ENCODE data around the gene PIGV.
"Not testable (repeated sequence)": the region's sequence is repeated elsewhere in the genome, so short reads cannot be mapped to it uniquely, and the experiment has no call there.

Gene PIGV

DNA sequence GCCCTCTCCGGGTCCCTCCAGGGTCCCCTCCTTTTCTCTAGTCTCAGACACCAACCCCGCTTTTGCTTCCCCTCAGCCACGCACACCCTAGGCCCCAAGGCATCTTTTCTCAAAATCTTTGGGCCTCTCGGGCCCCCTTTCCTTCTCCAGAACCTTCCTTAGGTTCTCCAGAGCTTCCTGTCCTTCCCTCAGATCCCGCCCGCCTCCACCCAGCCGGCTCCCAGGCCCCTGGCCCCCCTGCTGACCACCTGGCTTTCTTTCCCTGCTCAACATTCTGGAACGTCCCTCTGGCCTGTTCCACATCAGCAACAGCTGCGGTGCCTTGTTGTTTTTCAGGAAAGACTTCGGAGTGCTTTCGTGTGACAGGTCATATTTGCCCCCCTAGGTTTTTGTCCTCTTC is 39.9 kb downstream of the PIGV start:
- peaks cover 23% of the 10 kb centered on the region for H3K4me1 ChIP-seq (ENCODE audit: control insufficient read depth, insufficient read depth, low read length)

DNA sequence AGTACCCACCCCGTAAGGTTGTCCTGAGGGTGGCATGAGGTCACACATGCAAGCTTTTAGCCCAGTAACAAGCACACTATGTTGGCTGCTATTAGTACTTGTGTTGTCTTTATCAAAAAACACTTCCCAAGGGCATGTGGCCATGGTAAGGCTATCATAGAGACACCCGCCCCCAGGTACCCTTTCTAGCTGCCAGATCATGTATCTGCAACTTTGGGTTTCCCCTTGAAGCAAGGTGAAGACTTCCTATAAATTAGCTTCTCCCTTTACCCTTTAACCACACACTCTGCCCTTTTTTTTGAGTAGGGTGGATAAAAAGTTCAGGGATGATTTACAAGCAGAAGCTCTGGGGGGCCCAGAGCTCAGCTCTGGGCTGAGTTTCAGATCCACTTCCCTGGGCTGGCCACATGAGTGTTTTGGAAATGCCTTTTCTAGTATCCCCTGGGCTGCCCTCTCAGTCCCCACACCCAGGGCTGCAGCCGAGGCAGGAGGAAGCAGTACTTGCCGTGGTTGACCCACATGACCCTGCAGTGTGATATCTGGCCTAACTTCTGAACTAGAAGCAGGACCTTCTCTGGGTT is 40.8 kb downstream of the PIGV start:
- Histone ChIP-seq H3K4me3 (ENCODE audit: low read length) (no peak overlapping the region), H3K36me3 (ENCODE audit: insufficient read depth, low read length) (peaks cover 18% of the 10 kb centered on the region), H3K4me1 (ENCODE audit: control insufficient read depth, insufficient read depth, low read length) (peaks cover 23% of the 10 kb centered on the region), H3K4me2 (ENCODE audit: low read length) (peak overlapping the region; percentile 5), H3K9ac (ENCODE audit: low read depth, low read length) (no peak overlapping the region), H3K27me3 (ENCODE audit: control insufficient read depth, insufficient read depth, low read length) (no peaks in the 10 kb centered on the region), H3K9me3 (replicated peaks; ENCODE audit: low read length) (no peaks in the 10 kb centered on the region)

More for the DNA sequence above, 39.9 kb downstream of the PIGV start:
- Histone ChIP-seq H3K9me3 (replicated peaks; ENCODE audit: low read length) (no peaks in the 10 kb centered on the region), H3K4me3 (ENCODE audit: low read length) (peak overlapping the region; percentile 73), H3K4me2 (ENCODE audit: low read length) (peak overlapping the region; percentile 83), H3K36me3 (ENCODE audit: insufficient read depth, low read length) (peaks cover 10% of the 10 kb centered on the region), H3K9ac (ENCODE audit: low read depth, low read length) (peak overlapping the region; percentile 72), H3K27me3 (ENCODE audit: control insufficient read depth, insufficient read depth, low read length) (no peaks in the 10 kb centered on the region)

DNA sequence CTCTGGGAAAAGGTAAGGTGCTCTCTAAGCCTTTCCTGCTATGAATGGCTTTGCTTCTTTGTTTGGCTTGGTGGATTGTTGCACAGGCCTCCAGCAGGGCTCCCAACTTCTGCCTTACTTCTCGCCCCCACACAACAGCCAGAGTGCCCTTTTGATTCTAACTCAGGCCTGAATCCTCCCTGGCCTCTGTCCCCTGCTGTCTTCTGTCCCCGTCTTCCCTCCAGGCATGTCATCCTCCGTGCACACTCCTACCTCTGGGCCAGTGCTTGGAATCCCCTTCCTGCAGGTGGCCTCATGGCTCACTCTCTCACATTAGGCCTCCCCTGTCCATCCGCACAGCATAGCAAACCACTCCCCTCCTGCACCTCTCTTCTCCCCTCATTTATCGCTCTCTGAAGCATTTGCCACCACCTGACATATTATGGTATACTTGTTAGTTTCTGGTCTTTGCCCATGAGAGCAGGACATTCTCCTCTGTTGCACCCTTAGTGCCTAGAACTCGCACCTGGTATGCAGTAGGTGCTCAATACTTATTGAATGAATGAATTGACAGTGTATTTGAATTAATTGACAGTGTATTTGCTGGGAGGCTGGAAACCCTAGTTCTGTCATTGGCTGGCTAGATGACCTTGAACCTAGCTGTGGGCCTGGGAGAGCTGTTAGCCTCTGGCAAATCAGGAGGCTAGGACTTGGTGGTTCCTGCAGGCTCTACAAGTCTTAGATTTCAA is 41.6 kb downstream of the PIGV start:
- H3K9me3 ChIP-seq (replicated peaks; ENCODE audit: low read length), result no peaks in the 10 kb centered on the region

DNA sequence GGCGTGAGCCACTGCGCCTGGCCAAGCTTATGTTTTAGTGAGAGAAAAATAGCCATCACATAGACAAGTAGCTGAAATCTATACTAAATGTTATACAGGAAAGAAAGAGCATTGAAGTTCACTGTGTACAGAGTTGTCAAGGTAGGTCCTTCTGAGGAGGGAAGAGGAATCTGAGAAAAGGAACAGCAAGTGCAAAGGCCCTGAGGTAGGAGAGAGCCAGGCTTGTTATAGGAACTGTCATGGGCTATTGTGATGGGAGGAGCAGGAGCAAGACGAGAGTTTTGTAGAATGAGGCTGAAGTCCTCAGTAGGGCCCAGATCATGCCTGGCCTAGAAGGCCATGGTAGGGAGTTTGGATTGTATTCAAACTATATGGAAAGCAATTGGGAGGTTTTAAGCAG is 43.3 kb downstream of the PIGV start:
- Histone ChIP-seq H3K27me3 (ENCODE audit: control insufficient read depth, insufficient read depth, low read length) (no peaks in the 10 kb centered on the region), H3K9ac (ENCODE audit: low read depth, low read length) (no peak overlapping the region), H3K4me2 (ENCODE audit: low read length) (no peak overlapping the region), H3K9me3 (replicated peaks; ENCODE audit: low read length) (no peaks in the 10 kb centered on the region), H3K4me3 (ENCODE audit: low read length) (no peak overlapping the region), H3K36me3 (ENCODE audit: insufficient read depth, low read length) (peaks cover 34% of the 10 kb centered on the region), H3K4me1 (ENCODE audit: control insufficient read depth, insufficient read depth, low read length) (peaks cover 21% of the 10 kb centered on the region)

More for the DNA sequence above, 41.6 kb downstream of the PIGV start:
- no peaks in the 10 kb centered on the region for H3K27me3 ChIP-seq (ENCODE audit: control insufficient read depth, insufficient read depth, low read length)
- peak overlapping the region; percentile 5 for H3K4me2 ChIP-seq (ENCODE audit: low read length)
- no peak overlapping the region for H3K9ac ChIP-seq (ENCODE audit: low read depth, low read length)
- no peak overlapping the region for H3K4me3 ChIP-seq (ENCODE audit: low read length)
- H3K4me1 ChIP-seq (ENCODE audit: control insufficient read depth, insufficient read depth, low read length), result peaks cover 23% of the 10 kb centered on the region
- H3K36me3 ChIP-seq (ENCODE audit: insufficient read depth, low read length), result peaks cover 24% of the 10 kb centered on the region

DNA sequence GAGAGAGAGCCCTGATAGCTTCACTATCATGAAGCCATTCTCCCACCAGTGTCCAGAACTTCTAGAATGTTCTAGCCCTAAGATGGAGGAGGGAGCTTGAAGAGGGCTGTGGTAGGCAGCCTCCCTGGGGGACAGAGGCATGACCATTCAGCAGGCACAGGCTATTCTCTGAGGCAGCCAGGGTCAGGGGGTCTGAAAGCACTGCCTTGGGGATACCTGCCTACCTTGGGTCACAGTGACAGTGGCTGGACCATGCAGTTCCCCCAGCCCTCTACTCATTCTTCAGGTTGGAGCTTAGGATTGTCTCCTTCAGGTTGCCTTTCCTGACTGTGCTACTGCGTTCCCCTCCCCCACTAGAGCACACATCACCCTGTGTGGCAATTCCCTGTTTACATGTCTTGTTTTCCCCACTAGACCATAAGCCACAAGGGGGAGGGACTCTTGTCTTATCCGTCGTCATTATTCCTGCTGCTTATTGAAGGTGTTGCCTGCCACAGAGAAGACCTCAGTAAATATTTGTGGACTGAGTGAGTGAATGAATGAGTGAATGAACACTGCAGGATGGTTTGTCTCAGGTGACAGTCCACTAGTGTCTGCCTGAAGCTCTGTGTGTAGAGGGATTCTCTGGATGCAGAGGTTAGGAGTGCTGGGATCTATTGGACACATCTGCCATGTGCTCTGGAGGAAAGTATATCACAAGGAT is 43.9 kb downstream of the PIGV start:
- Histone ChIP-seq H3K4me3 (ENCODE audit: low read length) (no peak overlapping the region), H3K9ac (ENCODE audit: low read depth, low read length) (no peak overlapping the region), H3K36me3 (ENCODE audit: insufficient read depth, low read length) (peaks cover 36% of the 10 kb centered on the region), H3K27me3 (ENCODE audit: control insufficient read depth, insufficient read depth, low read length) (no peaks in the 10 kb centered on the region), H3K4me2 (ENCODE audit: low read length) (no peak overlapping the region), H3K9me3 (replicated peaks; ENCODE audit: low read length) (no peaks in the 10 kb centered on the region), H3K4me1 (ENCODE audit: control insufficient read depth, insufficient read depth, low read length) (peaks cover 17% of the 10 kb centered on the region)

DNA sequence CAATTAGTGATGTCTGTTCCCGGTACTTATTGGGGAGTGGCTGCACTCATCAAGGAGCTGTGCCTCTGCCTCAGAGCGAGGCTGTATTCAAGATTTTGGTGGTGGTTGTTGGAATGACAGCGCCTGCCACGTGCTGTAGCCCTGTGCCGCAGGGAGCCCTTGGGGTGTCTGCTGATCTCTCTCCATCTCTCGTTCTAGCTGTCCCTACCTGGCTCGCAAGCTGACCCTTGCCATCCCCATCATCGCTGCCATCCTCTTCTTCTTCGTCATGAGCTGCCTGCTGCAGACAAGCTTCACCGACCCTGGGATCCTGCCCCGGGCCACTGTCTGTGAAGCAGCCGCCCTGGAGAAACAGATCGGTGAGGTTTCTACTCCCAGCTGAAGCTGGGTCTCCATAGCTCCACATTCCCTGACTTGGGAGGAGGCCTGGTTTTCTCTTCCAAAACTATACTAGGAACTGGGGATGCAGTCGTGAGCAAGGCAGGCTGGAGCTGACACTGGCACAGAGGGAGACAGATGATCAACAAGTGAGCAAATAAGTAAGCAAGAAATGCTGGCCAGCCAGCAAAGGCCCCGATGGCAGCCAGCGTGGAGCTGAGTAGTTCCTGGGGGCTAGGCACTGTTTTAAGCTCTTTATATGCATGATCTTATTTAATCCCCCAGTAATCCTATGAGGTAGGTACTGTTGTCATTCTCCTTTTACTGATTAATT is 44.7 kb downstream of the PIGV start:
- H3K9ac ChIP-seq (ENCODE audit: low read depth, low read length), result no peak overlapping the region
- H3K4me2 ChIP-seq (ENCODE audit: low read length), result no peak overlapping the region
- peaks cover 16% of the 10 kb centered on the region for H3K4me1 ChIP-seq (ENCODE audit: control insufficient read depth, insufficient read depth, low read length)
- no peak overlapping the region for H3K4me3 ChIP-seq (ENCODE audit: low read length)
- no peaks in the 10 kb centered on the region for H3K27me3 ChIP-seq (ENCODE audit: control insufficient read depth, insufficient read depth, low read length)
- peaks cover 36% of the 10 kb centered on the region for H3K36me3 ChIP-seq (ENCODE audit: insufficient read depth, low read length)
- H3K9me3 ChIP-seq (replicated peaks; ENCODE audit: low read length), result no peaks in the 10 kb centered on the region

DNA sequence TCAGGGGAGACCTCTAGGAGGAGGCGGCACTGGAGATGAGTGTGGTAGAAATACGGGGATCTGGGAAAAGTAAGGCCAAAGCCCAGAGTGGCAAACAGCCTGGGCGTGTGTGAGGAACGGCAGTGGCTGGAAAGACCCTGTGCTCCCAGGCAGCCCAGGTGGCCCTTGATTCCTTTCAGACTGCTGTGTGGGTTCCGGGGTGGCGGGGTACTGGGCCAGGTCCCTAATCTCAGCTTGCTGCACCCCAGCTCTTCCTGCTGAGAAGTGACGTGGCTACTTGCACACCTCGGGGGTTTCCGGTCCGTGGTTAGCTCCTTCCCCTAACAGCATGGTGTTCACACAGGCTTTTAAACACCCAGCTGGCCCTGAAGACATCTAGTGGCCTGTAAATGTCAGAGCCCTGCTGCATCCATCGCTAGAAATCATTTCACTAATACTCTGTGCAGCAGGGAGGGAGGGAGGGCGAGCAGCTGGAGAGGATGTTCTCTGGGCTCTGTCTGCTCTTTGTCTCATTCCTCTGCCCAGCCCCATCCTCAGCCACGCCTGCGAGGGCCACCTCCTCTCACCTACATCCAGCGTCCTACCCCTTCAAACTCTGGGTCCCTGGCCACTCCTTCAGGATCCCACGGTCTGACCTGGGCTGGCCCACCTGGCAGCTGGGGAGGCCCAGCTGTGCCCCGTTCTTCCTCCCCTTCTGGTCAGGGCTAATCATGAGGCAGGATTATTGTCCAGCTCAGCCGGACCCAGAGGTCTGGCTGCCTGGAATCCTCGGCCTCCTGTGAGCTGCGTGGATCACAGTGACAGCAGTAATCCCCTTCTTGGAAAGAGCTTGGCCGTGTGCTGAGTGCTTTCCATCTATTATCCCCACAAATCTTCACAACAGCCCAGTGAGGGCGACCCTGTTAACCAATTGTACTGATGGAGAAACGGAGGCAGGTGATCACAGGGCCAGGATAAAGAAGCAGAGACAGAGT is 46.0 kb downstream of the PIGV start:
- no peak overlapping the region for H3K4me3 ChIP-seq (ENCODE audit: low read length)
- H3K36me3 ChIP-seq (ENCODE audit: insufficient read depth, low read length), result peaks cover 39% of the 10 kb centered on the region
- H3K9ac ChIP-seq (ENCODE audit: low read depth, low read length), result no peak overlapping the region
- H3K4me1 ChIP-seq (ENCODE audit: control insufficient read depth, insufficient read depth, low read length), result peaks cover 5% of the 10 kb centered on the region
- no peaks in the 10 kb centered on the region for H3K27me3 ChIP-seq (ENCODE audit: control insufficient read depth, insufficient read depth, low read length)
- no peaks in the 10 kb centered on the region for H3K9me3 ChIP-seq (replicated peaks; ENCODE audit: low read length)
- H3K4me2 ChIP-seq (ENCODE audit: low read length), result no peak overlapping the region

DNA sequence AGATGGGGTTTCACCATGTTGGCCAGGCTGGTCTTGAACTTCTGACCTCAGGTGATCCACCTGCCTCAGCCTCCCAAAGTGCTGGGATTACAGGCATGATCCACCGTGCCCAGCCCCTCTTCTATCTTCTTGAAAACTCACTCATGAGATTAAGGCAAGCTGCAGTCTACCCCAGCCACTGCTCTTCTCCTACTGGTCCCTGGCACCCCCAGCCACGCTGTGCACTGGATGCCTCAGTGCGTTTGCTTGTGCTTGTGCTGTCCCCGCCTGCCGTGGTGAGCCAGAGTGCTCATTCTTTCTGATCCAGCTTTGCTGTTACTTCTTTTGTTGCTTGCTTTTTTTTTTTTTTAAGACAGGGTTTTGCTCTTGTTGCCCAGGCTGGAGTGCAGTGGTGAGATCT is 49.9 kb downstream of the PIGV start:
- not testable (repeated sequence) for H3K4me1 ChIP-seq (ENCODE audit: control insufficient read depth, insufficient read depth, low read length); H3K9me3 ChIP-seq (replicated peaks; ENCODE audit: low read length); H3K27me3 ChIP-seq (ENCODE audit: control insufficient read depth, insufficient read depth, low read length); H3K4me2 ChIP-seq (ENCODE audit: low read length); H3K4me3 ChIP-seq (ENCODE audit: low read length); H3K9ac ChIP-seq (ENCODE audit: low read depth, low read length)
- peaks cover 49% of the 10 kb centered on the region for H3K36me3 ChIP-seq (ENCODE audit: insufficient read depth, low read length)

DNA sequence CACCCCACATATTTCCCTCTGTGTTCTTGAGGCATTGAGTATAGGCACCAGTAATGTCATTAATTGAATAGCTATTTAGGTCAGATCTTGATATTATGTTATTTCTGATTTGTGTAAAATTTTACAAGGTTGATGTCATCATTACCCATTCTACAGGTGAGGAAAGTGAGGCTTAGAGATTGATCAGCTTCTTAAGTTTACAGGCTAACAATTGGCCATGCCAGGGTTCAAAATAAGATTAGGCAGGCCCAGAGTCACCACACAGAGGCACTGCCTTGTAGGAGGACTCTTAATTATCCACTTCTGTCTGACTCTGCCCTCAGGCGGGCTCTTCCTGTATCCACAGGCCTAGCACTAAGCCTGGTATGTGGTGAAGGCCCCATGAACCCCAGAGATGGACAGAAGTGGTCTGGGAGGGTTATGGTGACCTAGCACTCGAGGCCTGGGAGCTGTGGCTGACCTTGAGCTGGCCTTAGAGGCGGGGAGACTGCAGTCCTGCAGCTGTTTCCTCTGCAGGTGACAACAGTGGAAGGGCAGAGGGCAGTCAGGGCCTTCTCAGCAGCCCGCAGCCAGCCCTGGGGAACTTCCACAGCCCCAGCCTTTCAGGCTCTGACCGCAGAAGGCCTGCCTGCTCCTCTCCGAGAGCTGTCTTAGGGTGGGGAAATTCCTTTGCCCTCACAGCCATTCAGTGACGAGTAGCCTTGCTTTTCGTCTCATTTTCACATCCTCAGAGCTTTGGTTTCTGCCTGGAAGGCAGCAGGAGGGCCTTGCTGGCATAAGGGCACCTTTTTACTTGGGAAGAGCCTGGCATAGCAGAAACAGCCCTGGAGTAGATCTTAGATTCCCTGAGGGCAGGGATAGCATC is 51.0 kb downstream of the PIGV start:
- peaks cover 43% of the 10 kb centered on the region for H3K36me3 ChIP-seq (ENCODE audit: insufficient read depth, low read length)
- H3K27me3 ChIP-seq (ENCODE audit: control insufficient read depth, insufficient read depth, low read length), result no peaks in the 10 kb centered on the region
- H3K9ac ChIP-seq (ENCODE audit: low read depth, low read length), result no peak overlapping the region
- H3K4me3 ChIP-seq (ENCODE audit: low read length), result no peak overlapping the region
- no peaks in the 10 kb centered on the region for H3K4me1 ChIP-seq (ENCODE audit: control insufficient read depth, insufficient read depth, low read length)
- H3K4me2 ChIP-seq (ENCODE audit: low read length), result no peak overlapping the region
- no peaks in the 10 kb centered on the region for H3K9me3 ChIP-seq (replicated peaks; ENCODE audit: low read length)

DNA sequence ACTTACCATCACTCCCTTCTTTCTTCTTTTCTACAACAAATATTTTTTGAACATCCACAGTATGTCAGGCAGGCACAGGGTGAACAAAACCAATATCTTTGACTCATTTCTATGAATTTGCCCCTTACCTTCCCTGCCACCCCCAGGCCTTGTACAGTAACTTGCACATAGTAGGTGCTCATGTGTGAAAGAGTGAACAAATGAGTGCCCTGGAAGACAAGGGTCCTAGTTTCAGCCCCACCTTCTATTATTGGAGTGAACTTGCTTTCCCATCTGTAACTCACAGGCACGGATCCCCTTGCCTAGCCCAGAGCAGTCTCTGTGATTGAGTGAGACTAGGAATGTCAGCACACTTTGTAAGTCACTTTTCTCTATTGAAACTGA is 51.6 kb downstream of the PIGV start:
- H3K27me3 ChIP-seq (ENCODE audit: control insufficient read depth, insufficient read depth, low read length), result no peaks in the 10 kb centered on the region
- H3K9me3 ChIP-seq (replicated peaks; ENCODE audit: low read length), result no peaks in the 10 kb centered on the region
- peaks cover 37% of the 10 kb centered on the region for H3K36me3 ChIP-seq (ENCODE audit: insufficient read depth, low read length)
- H3K4me1 ChIP-seq (ENCODE audit: control insufficient read depth, insufficient read depth, low read length), result no peaks in the 10 kb centered on the region
- H3K9ac ChIP-seq (ENCODE audit: low read depth, low read length), result no peak overlapping the region
- no peak overlapping the region for H3K4me3 ChIP-seq (ENCODE audit: low read length)
- H3K4me2 ChIP-seq (ENCODE audit: low read length), result no peak overlapping the region
